HepG2 (cell line): Measurements from ENCODE around the gene KIAA0040. TPM values are rescaled to one million over a fixed set of nuclear protein-coding genes. Genes with fewer than 3 reads are reported as not detected.

Source experiments
- ATAC-seq: fragments of 200-7000 bp; cut with Tn5 transposase; 3 replicates; pipeline ENCODE4 v1.9.1; 2020; ENCODE audit warnings: mild to moderate bottlenecking, moderate library complexity
- BruUV-seq: library from RNA; stranded (reverse); fragments of 400-500 nt; replicated peaks from 2 replicates; lab custom pipeline; 2021; lab: Mats Ljungman, UMichigan
- CTCF ChIA-PET: fragments of 300-600 bp; formaldehyde crosslinking; extraction: SDS; loops from one replicate; lab custom pipeline; 2021; ENCODE audit warnings: low total read pairs, inconsistent platforms, low intra/inter-chr PET ratio; lab: Yijun Ruan, JAX
- POLR2A ChIA-PET: fragments of 350-600 bp; sonication (Branson Sonifier 250); formaldehyde crosslinking; loops from one replicate; lab custom pipeline; 2020; ENCODE audit warnings: antibody characterized with exemption, inconsistent platforms; lab: Yijun Ruan, JAX
- DNase-seq: peaks from one replicate; pipeline ENCODE4 v3.0.0-alpha.2; 2015; ENCODE audit warnings: low spot score
- FAIRE-seq: peaks from 3 replicates; lab custom pipeline; 2011; peaks lifted over from hg19 to GRCh38; lab: Jason Lieb, UNC
- H2AFZ ChIP-seq: one replicate; pipeline ENCODE4 v1.6.1; 2011; ENCODE audit warnings: low read length, inconsistent platforms
- H3K27ac ChIP-seq: fragments of 300-600 bp; 3 replicates; pipeline ENCODE4 v1.8.0; 2011; ENCODE audit warnings: mixed run types, mild to moderate bottlenecking, mixed read lengths, low read length, inconsistent platforms; ENCODE audit not compliant: insufficient read depth; ENCODE audit errors: extremely low read length
- H3K27me3 ChIP-seq, 2 experiments: fragments of 200-600 bp in 1 of 2; 2 replicates in 1 of 2; 3 replicates in 1 of 2; pipeline versions ENCODE4 v1.6.0 to v1.8.0; 2011; ENCODE audit warnings: low read length in 2 of 2, mild to moderate bottlenecking in 2 of 2, moderate library complexity in 2 of 2, inconsistent platforms in 1 of 2; ENCODE audit not compliant: insufficient read depth in 2 of 2, control insufficient read depth in 1 of 2
- H3K36me3 ChIP-seq, 2 experiments: fragments of 200-600 bp in 1 of 2; replicated peaks in 1 of 2; 2 replicates in 1 of 2; 3 replicates in 1 of 2; pipeline versions ENCODE4 v1.5.1 to v1.8.0; 2011; ENCODE audit warnings: low read length in 2 of 2, inconsistent platforms in 1 of 2; ENCODE audit not compliant: insufficient read depth in 2 of 2, control insufficient read depth in 1 of 2
- H3K4me1 ChIP-seq: 2 replicates; pipeline ENCODE4 v1.5.1; 2012; ENCODE audit warnings: low read length, inconsistent platforms; ENCODE audit not compliant: insufficient read depth
- H3K4me2 ChIP-seq: 2 replicates; pipeline ENCODE4 v1.6.0; 2011; ENCODE audit warnings: low read depth, low read length, inconsistent platforms
- H3K4me3 ChIP-seq, 3 experiments: fragments of 200-600 bp in 1 of 3; sonication (generic), shearing (Covaris generic) in 1 of 3; replicated peaks in 1 of 3; 2 replicates each; pipeline ENCODE4 v1.5.1; 2011 to 2016; ENCODE audit warnings: low read length in 3 of 3, inconsistent platforms in 2 of 3, low read depth in 2 of 3, mild to moderate bottlenecking in 2 of 3, control low read depth in 1 of 3, mixed read lengths in 1 of 3; ENCODE audit not compliant: insufficient read depth in 1 of 3
- H3K79me2 ChIP-seq: one replicate; pipeline ENCODE4 v1.6.1; 2011; ENCODE audit warnings: low read length, inconsistent platforms; ENCODE audit not compliant: insufficient read depth
- H3K9ac ChIP-seq: 2 replicates; pipeline ENCODE4 v1.6.0; 2011; ENCODE audit warnings: mild to moderate bottlenecking, low read depth, low read length, inconsistent platforms; ENCODE audit not compliant: insufficient read depth
- H3K9me3 ChIP-seq: 2 replicates; pipeline ENCODE4 v1.5.1; 2012; ENCODE audit warnings: mild to moderate bottlenecking, low read length
- H4K20me1 ChIP-seq: 2 replicates; pipeline ENCODE4 v1.6.0; 2011; ENCODE audit warnings: inconsistent platforms, mild to moderate bottlenecking, low read length, moderate library complexity; ENCODE audit not compliant: insufficient read depth
- EP300 ChIP-seq, 3 experiments: sonication (generic) in 1 of 3; formaldehyde crosslinking in 1 of 3; IDR thresholded peaks; 2 replicates each; pipeline versions ENCODE4 v1.5.1 to v1.6.1; 2011 to 2020; ENCODE audit warnings: low read depth in 2 of 3, low read length in 2 of 3, borderline replicate concordance in 1 of 3, improper control_type of control experiment in 1 of 3, mild to moderate bottlenecking in 1 of 3, missing genetic modification reagents in 1 of 3, moderate library complexity in 1 of 3
- ESRRA ChIP-seq: sonication (generic); formaldehyde crosslinking; IDR thresholded peaks from 2 replicates; pipeline ENCODE4 v1.5.1; 2020; ENCODE audit warnings: mild to moderate bottlenecking, low read depth, missing genetic modification reagents
- GTF3A ChIP-seq: sonication (generic); formaldehyde crosslinking; conservative IDR thresholded peaks from 2 replicates; pipeline ENCODE4 v1.4.0; 2020; ENCODE audit warnings: mild to moderate bottlenecking, missing genetic modification reagents
- MEF2D ChIP-seq: sonication (generic); formaldehyde crosslinking; IDR thresholded peaks from 2 replicates; pipeline ENCODE4 v1.5.1; 2020; ENCODE audit warnings: mild to moderate bottlenecking, missing genetic modification reagents
- MIER2 ChIP-seq: IDR thresholded peaks from 2 replicates; pipeline ENCODE4 v1.6.1; 2016; ENCODE audit warnings: missing biosample characterization, missing genetic modification reagents
- NFIC ChIP-seq: IDR thresholded peaks from 2 replicates; pipeline ENCODE4 v1.6.1; 2012; ENCODE audit warnings: mild to moderate bottlenecking, low read length, inconsistent platforms
- NFRKB ChIP-seq: fragments of 450-650 bp; IDR thresholded peaks from 2 replicates; pipeline ENCODE4 v1.6.1; 2017
- RBFOX2 ChIP-seq: fragments of 200-400 bp; formaldehyde crosslinking; IDR thresholded peaks from 2 replicates; pipeline ENCODE4 v1.6.1; 2017; ENCODE audit warnings: low read depth, mild to moderate bottlenecking, low read length
- ZNF225 ChIP-seq: sonication (generic); formaldehyde crosslinking; IDR thresholded peaks from 2 replicates; pipeline ENCODE4 v1.4.0; 2020; ENCODE audit warnings: mild to moderate bottlenecking, missing genetic modification reagents
- ZNF547 ChIP-seq: sonication (generic); formaldehyde crosslinking; IDR thresholded peaks from 2 replicates; pipeline ENCODE4 v1.5.1; 2020; ENCODE audit warnings: mild to moderate bottlenecking, missing genetic modification reagents
- ZNF597 ChIP-seq: sonication (generic); formaldehyde crosslinking; IDR thresholded peaks from 2 replicates; pipeline ENCODE4 v1.5.0; 2020; ENCODE audit warnings: missing genetic modification reagents
- ZNF629 ChIP-seq: sonication (generic); formaldehyde crosslinking; conservative IDR thresholded peaks from 2 replicates; pipeline ENCODE4 v1.5.0; 2020; ENCODE audit warnings: missing genetic modification reagents
- ZSCAN20 ChIP-seq: sonication (generic); formaldehyde crosslinking; IDR thresholded peaks from 2 replicates; pipeline ENCODE4 v1.4.0; 2020; ENCODE audit warnings: missing genetic modification reagents, mild to moderate bottlenecking, borderline replicate concordance
- WGBS: methylation state at CpG from one replicate; pipeline ENCODE4 v1.1.6; 2017; ENCODE audit warnings: low lambda C conversion rate; 5-methylcytosine and 5-hydroxymethylcytosine counted together
- in situ Hi-C: cut with HindIII; loops from 2 replicates; pipeline ENCODE4 v1.10.0; 2017; ENCODE audit warnings: low pct_unique_long_range_greater_than_20kb; ENCODE audit not compliant: extremely low pct_ligation_motif_present
- intact Hi-C: fragments of 100-400 bp; cut with micrococcal nuclease; formaldehyde crosslinking; loops from one replicate; pipeline ENCODE4 v1.10.0; 2022; ENCODE audit not compliant: unreplicated experiment
- polyA plus RNA-seq, 8 experiments: library from polyadenylated mRNA; depleted of rRNA in 3 of 8; stranded (reverse) in 7 of 8; unstranded in 1 of 8; fragments of >200 nt; fragmentation: Illumina TruSeq in 4 of 8; extraction: Trizol in 4 of 8; gene quantifications; 2 replicates each; pipeline versions ENCODE4 v1.2.1 to v1.2.3, GENCODE V29; 2011 to 2016; ENCODE audit warnings: low read depth in 4 of 8, missing spikeins in 1 of 8, mixed read lengths in 1 of 8; ENCODE audit not compliant: insufficient read depth in 1 of 8
- total RNA-seq, 5 experiments: library from RNA; depleted of rRNA; stranded (reverse); fragments of >200 nt; fragmentation: Illumina TruSeq; extraction: Trizol; gene quantifications; 2 replicates each; pipeline ENCODE4 v1.2.3, GENCODE V29; 2016; ENCODE audit warnings: low read depth in 1 of 5

KIAA0040 gene
- total and polyA plus RNA-seq, 2 of the 13 experiments (the other 11 are each of a cell fraction or from before 2014, with no cell fraction given), result 0.24 to 0.26 TPM

- TF ChIP-seq RBFOX2, result no peak
- no peak for TF ChIP-seq NFRKB
- TF ChIP-seq ZNF629 (CRISPR knock-in tag), result no peak
- TF ChIP-seq ZNF225 (CRISPR knock-in tag), result no peak
- TF ChIP-seq EP300 (IDR thresholded peaks at IDR 0.05; ENCODE audit: low read depth in 2 of 2, low read length in 2 of 2), result no peak
- TF ChIP-seq EP300 (CRISPR knock-in tag; IDR thresholded peaks at IDR 0.05; ENCODE audit: borderline replicate concordance), result no peak
- TF ChIP-seq ZSCAN20 (CRISPR knock-in tag), result no peak
- TF ChIP-seq ZNF547, result no peak
These were observed 10.3 kb downstream of the KIAA0040 start (continued) for GRCh38 chr1:175182201-175182746.

- Histone ChIP-seq H3K9me3 (no peaks in the 10 kb centered on the region), H3K27ac (no peak overlapping the region), H3K4me2 (no peak overlapping the region), H3K4me3 (no peak overlapping the region), H3K9ac (no peak overlapping the region), H4K20me1 (no peaks in the 10 kb centered on the region), H3K4me1 (no peaks in the 10 kb centered on the region), H2AFZ (no peak overlapping the region), H3K27me3 (no peaks in the 10 kb centered on the region), H3K36me3 (no peaks in the 10 kb centered on the region), H3K79me2 (no peaks in the 10 kb centered on the region)
- no TSS peak for BruUV-seq
- DNase-seq (no peak), FAIRE-seq (no peak), ATAC-seq (no peak)
- no peak for TF ChIP-seq NFIC
- no peak for TF ChIP-seq MIER2
- TF ChIP-seq ESRRA (CRISPR knock-in tag), result no peak
- no peak for TF ChIP-seq ZNF597
- TF ChIP-seq MEF2D (CRISPR knock-in tag), result no peak
- TF ChIP-seq GTF3A, result no peak
- POLR2A ChIA-PET, result no interaction called here
- 36% methylated on average over 2 of the region's 2 CpGs for WGBS
- CTCF ChIA-PET, result no interaction called here
- in situ Hi-C loops, result no loop called here
- intact Hi-C loops, result no loop called here
These were observed 12.6 kb downstream of the KIAA0040 start for GRCh38 chr1:175179837-175180590.
